Fibroblast of lung (primary cell): ENCODE data around the gene TMEM139.

Experiments used
- CTCF ChIP-seq, 2 donors: IDR thresholded peaks in 1 of 2; conservative IDR thresholded peaks in 1 of 2; 1 replicate in 1 of 2; 2 replicates in 1 of 2; pipeline ENCODE4 v1.5.1; 2011 to 2012; ENCODE audit warnings: low read length in 2 of 2, control low read depth in 1 of 2, inconsistent platforms in 1 of 2, low read depth in 1 of 2, mild to moderate bottlenecking in 1 of 2
- EZH2 ChIP-seq: IDR thresholded peaks from 2 replicates; pipeline ENCODE4 v1.5.1; 2012; ENCODE audit warnings: low read length, control low read depth, mild to moderate bottlenecking; ENCODE audit errors: missing control alignments

DNA sequence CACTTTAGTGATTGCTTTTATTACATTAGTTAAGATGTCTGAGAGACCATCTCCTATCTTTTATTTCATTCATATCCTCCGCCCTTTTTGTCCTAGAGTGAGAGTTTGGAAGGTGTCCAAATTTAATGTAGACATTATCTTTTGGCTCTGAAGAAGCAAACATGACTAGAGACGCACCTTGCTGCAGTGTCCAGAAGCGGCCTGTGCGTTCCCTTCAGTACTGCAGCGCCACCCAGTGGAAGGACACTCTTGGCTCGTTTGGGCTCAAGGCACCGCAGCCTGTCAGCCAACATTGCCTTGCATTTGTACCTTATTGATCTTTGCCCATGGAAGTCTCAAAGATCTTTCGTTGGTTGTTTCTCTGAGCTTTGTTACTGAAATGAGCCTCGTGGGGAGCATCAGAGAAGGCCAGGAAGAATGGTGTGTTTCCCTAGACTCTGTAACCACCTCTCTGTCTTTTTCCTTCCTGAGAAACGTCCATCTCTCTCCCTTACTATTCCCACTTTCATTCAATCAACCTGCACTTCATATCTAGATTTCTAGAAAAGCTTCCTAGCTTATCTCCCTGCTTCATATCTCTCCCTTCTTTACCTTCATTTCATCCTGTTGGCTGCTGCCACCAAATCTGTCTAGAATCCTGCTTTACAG, 20.8 kb downstream of the TMEM139 start:
- TF ChIP-seq CTCF (conservative IDR thresholded peaks at IDR 0.05 in 1 of 2, IDR thresholded peaks at IDR 0.05 in 1 of 2; ENCODE audit: low read depth in 1 of 2, low read length in 2 of 2) = peak; percentile 61 to 74
- TF ChIP-seq EZH2 = no peak
